C4-2B (cell line): ENCODE data around the gene PCLO.

ENCODE experiments used
- H3K27ac ChIP-seq: fragments of 450-650 bp; 2 replicates; pipeline ENCODE4 v1.5.1; 2017
- CTCF ChIP-seq: fragments of 450-650 bp; conservative IDR thresholded peaks from 2 replicates; pipeline ENCODE4 v1.5.1; 2017; ENCODE audit warnings: mild to moderate bottlenecking
- ZFX ChIP-seq: fragments of 450-650 bp; IDR thresholded peaks from 2 replicates; pipeline ENCODE4 v1.6.1; 2017

Gene PCLO

DNA sequence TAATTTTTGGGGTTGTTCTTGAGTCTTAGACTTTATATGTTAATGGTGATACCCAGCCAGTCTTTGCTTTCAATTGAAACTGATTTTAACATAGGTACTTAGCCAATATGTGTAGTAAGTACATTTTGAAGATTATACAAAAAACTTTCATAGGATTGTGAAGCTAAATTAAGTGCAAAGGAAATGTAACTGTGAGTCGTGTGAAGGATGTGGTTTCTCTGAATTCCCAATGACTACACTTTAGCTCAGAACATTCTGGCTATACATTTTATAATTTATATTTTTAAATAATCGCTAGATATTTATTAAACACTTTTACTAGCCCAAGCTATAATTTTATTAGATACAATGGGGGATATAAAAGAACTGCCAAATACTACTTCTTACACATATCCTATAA lies 359.3 kb downstream of the PCLO start:
- TF ChIP-seq ZFX (no peak), CTCF (no peak)
- H3K27ac ChIP-seq: no peak overlapping the region

DNA sequence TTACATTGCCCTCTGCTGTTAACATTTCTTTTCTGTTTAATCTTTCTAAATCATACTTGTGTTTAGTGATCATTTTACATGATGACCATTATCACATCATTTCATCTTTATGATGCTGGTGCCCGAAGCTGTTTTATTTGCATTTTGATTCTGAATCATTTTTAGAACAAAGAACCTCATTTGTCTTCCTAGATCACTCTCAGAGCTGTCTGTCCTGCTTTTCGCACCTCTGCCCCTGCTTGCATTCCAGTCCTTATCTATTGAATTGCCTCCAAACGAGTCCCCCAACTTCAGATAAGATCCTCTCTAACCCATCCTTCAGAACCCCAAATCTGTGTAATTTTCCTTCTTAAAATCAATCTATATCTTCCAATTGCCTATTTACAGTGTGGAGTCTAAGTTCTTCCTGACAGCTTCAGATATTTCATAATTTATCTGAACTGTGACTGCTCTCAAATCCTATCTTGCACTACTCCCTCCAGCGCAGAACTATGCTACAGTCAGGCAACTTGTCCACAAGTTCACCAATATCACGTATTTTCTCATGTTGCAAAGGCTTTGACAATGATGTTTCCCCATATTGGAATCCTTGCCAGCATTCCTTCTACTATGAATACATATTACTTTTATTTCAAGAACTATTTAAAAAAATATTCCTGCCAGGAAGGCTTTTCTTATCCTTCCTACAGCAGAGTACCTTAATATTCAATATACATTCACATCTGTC lies 372.6 kb downstream of the PCLO start:
- H3K27ac ChIP-seq: no peak overlapping the region
- TF ChIP-seq ZFX (no peak), CTCF (no peak)

GRCh38 chr7:82778021-82778420 lies 384.7 kb downstream of the PCLO start:
- H3K27ac ChIP-seq: no peak overlapping the region
- no peak for TF ChIP-seq CTCF
- no peak for TF ChIP-seq ZFX

- TF ChIP-seq ZFX (no peak), CTCF (no peak)
- H3K27ac ChIP-seq: no peak overlapping the region
Measured at GRCh38 chr7:82762880-82763279, 399.8 kb downstream of the PCLO start.

GRCh38 chr7:82760831-82761230 lies 401.9 kb downstream of the PCLO start:
- no peak overlapping the region for H3K27ac ChIP-seq
- TF ChIP-seq CTCF: no peak
- TF ChIP-seq ZFX: no peak

DNA sequence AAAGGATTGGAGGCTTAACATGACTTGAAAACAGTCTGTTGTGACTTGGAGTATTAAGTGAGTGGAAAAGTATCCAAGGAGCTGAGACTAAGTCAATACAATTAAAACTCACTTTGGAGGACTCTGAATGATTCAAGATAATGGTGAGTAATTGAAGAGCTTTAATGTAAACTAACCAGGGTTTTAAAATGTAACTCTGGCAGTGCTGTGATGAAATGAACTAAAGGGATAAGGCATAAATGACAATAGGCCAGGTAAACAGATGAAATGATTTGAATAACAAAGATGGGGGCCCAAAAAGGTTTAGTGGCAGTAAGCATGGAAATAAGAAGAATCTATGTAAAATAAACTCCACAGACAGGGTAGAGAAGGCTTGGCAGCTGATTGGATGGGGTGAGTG lies 402.6 kb downstream of the PCLO start:
- TF ChIP-seq CTCF (no peak), ZFX (no peak)
- no peak overlapping the region for H3K27ac ChIP-seq

DNA sequence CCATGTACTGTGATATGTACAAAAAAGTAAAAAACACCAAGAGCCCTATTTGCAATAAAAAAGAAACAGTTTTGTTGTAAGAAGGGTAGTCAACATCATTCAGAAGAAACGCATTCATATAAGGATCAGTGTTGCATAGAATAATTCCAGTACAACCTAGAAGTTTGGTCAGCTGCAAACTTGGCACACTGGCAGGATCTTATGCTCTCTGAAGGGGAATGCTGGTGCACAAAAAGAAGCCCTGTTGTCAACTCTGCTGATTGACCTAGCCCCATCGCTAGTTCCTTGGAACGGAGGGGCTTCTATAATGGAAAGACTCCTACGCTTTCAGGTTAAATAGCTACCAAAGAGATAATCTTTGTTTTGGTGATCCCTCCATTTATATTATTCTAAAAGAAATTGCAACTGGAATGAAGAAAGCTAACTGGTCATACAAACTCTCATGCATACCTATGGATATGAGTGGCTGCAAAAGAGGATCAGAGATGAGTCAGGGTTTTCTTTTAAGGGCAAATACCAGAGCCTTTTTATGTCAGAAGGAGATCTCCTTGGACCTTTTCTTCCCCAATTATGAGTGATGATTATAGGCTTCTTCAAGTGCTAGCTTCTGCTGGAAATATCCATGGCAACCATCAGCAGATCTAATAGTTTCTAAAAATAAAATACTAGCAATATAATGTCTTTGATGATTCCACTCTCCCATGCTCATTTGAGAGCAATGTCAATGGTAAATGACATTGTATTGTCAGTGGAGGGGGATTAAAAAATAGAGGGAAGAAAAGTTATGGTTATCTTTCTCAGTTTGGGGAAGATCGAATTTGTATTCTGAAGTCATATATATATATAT lies 406.8 kb downstream of the PCLO start:
- no peak overlapping the region for H3K27ac ChIP-seq
- TF ChIP-seq ZFX (no peak), CTCF (no peak)
